SK-N-SH (cell line): ENCODE data around the gene SLC12A3. TPM values are rescaled to one million over a fixed set of nuclear protein-coding genes. Genes with fewer than 3 reads are reported as not detected.

ENCODE experiments used
- CTCF ChIA-PET: fragments of 300-600, 350-600 bp; formaldehyde crosslinking; extraction: SDS; loops from one replicate; lab custom pipeline; 2021; lab: Yijun Ruan, JAX
- POLR2A ChIA-PET: fragments of 350-600 bp; sonication (Branson Sonifier 250); formaldehyde crosslinking; extraction: SDS; loops from one replicate; lab custom pipeline; 2020; ENCODE audit warnings: antibody characterized with exemption, inconsistent platforms; lab: Yijun Ruan, JAX
- DNase-seq: peaks from one replicate; pipeline ENCODE4 v3.0.0; 2012
- H2AFZ ChIP-seq: fragments of 200-600 bp; sonication (generic); 2 replicates; pipeline ENCODE4 v1.8.1; 2016; ENCODE audit warnings: antibody characterized with exemption, mild to moderate bottlenecking, low read depth
- H3F3A ChIP-seq: fragments of 200-600 bp; sonication (generic); replicated peaks from 2 replicates; pipeline ENCODE3; 2016; ENCODE audit warnings: antibody characterized with exemption, mild to moderate bottlenecking; ENCODE audit not compliant: insufficient read depth
- H3K27ac ChIP-seq, 2 experiments: fragments of 200-500 bp in 1 of 2; fragments of 200-600 bp in 1 of 2; sonication (Bioruptor generic) in 1 of 2; sonication (generic), shearing (Covaris generic) in 1 of 2; 2 replicates each; pipeline versions ENCODE4 v1.5.1 to v1.6.1; 2014 to 2016; ENCODE audit warnings: low read depth in 2 of 2, inconsistent platforms in 1 of 2, low read length in 1 of 2, mild to moderate bottlenecking in 1 of 2, mixed read lengths in 1 of 2
- H3K27me3 ChIP-seq: fragments of 200-600 bp; sonication (generic), shearing (Covaris generic); 2 replicates; pipeline ENCODE4 v1.6.1; 2016; ENCODE audit warnings: mixed run types; ENCODE audit not compliant: insufficient read depth
- H3K36me3 ChIP-seq, 2 experiments: fragments of 200-500 bp in 1 of 2; fragments of 200-600 bp in 1 of 2; sonication (Bioruptor generic) in 1 of 2; sonication (generic) in 1 of 2; replicated peaks in 1 of 2; 2 replicates each; pipeline versions ENCODE3 to v1.5.1; 2014 to 2016; ENCODE audit warnings: low read length in 1 of 2, mild to moderate bottlenecking in 1 of 2; ENCODE audit not compliant: insufficient read depth in 2 of 2, control insufficient read depth in 1 of 2
- H3K4me1 ChIP-seq, 2 experiments: fragments of 200-500 bp in 1 of 2; fragments of 200-600 bp in 1 of 2; sonication (Bioruptor generic) in 1 of 2; sonication (generic), shearing (Covaris generic) in 1 of 2; 2 replicates each; pipeline versions ENCODE4 v1.5.1 to v1.6.1; 2014 to 2016; ENCODE audit warnings: low read depth in 1 of 2, low read length in 1 of 2, mixed run types in 1 of 2; ENCODE audit not compliant: insufficient read depth in 2 of 2, control insufficient read depth in 1 of 2
- H3K4me2 ChIP-seq: fragments of 200-600 bp; sonication (generic), shearing (Covaris generic); 2 replicates; pipeline ENCODE4 v1.6.1; 2017; ENCODE audit warnings: mixed run types
- H3K4me3 ChIP-seq, 2 experiments: fragments of 200-500 bp in 1 of 2; fragments of 200-600 bp in 1 of 2; sonication (Bioruptor generic) in 1 of 2; sonication (generic), shearing (Covaris generic) in 1 of 2; 2 replicates each; pipeline versions ENCODE4 v1.5.1 to v1.8.1; 2014 to 2016; ENCODE audit warnings: low read depth in 2 of 2, inconsistent platforms in 1 of 2, low read length in 1 of 2, mild to moderate bottlenecking in 1 of 2, mixed read lengths in 1 of 2, moderate library complexity in 1 of 2
- H3K79me2 ChIP-seq: fragments of 200-600 bp; sonication (generic); 2 replicates; pipeline ENCODE4 v1.8.1; 2017; ENCODE audit warnings: mild to moderate bottlenecking; ENCODE audit not compliant: insufficient read depth
- H3K9ac ChIP-seq: fragments of 200-600 bp; sonication (generic); 2 replicates; pipeline ENCODE4 v1.6.1; 2017; ENCODE audit warnings: mixed run types
- H3K9me2 ChIP-seq: fragments of 200-600 bp; sonication (generic); 2 replicates; pipeline ENCODE4 v1.6.1; 2017; ENCODE audit warnings: mixed run types
- H3K9me3 ChIP-seq: fragments of 200-600 bp; sonication (generic); 2 replicates; pipeline ENCODE4 v1.6.1; 2017; ENCODE audit warnings: mixed run types, mild to moderate bottlenecking, moderate library complexity
- H4K20me1 ChIP-seq: fragments of 200-600 bp; sonication (generic); 2 replicates; pipeline ENCODE4 v1.6.1; 2017; ENCODE audit warnings: mild to moderate bottlenecking, mixed run types; ENCODE audit not compliant: insufficient read depth
- ELF1 ChIP-seq: IDR thresholded peaks from 2 replicates; pipeline ENCODE4 v1.4.0; 2012
- EP300 ChIP-seq, 2 experiments: IDR thresholded peaks; 2 replicates each; pipeline versions ENCODE4 v1.4.0 to v1.6.1; 2012; ENCODE audit warnings: borderline replicate concordance in 1 of 2, low read depth in 1 of 2, low read length in 1 of 2
- EZH2phosphoT487 ChIP-seq: fragments of 200-600 bp; sonication (generic); IDR thresholded peaks from 2 replicates; pipeline ENCODE4 v1.6.1; 2017; ENCODE audit warnings: low read depth, mixed run types, mild to moderate bottlenecking, antibody characterized with exemption, moderate library complexity, borderline replicate concordance
- FOSL2 ChIP-seq: IDR thresholded peaks from 2 replicates; pipeline ENCODE4 v1.4.0; 2012; ENCODE audit warnings: low read depth, mild to moderate bottlenecking, moderate library complexity, borderline replicate concordance
- FOXJ3 ChIP-seq: sonication (generic); formaldehyde crosslinking; IDR thresholded peaks from 2 replicates; pipeline ENCODE4 v1.5.1; 2020; ENCODE audit warnings: mild to moderate bottlenecking, missing genetic modification reagents
- GATA2 ChIP-seq: sonication (generic); formaldehyde crosslinking; IDR thresholded peaks from 2 replicates; pipeline ENCODE4 v1.5.0; 2020; ENCODE audit warnings: mild to moderate bottlenecking, missing genetic modification reagents
- IRF3 ChIP-seq: fragments of 150-350 bp; IDR thresholded peaks from 2 replicates; pipeline ENCODE4 v1.6.1; 2016; ENCODE audit warnings: mild to moderate bottlenecking, low read depth, low read length
- MXI1 ChIP-seq: IDR thresholded peaks from 2 replicates; pipeline ENCODE4 v1.6.1; 2012; ENCODE audit warnings: mild to moderate bottlenecking, low read depth, low read length, improper control_type of control experiment
- NFIC ChIP-seq: IDR thresholded peaks from 2 replicates; pipeline ENCODE4 v1.4.0; 2012; ENCODE audit warnings: borderline replicate concordance
- RAD21 ChIP-seq: IDR thresholded peaks from 2 replicates; pipeline ENCODE4 v1.6.1; 2012; ENCODE audit warnings: mild to moderate bottlenecking, low read length
- RCOR1 ChIP-seq: fragments of 150-350 bp; IDR thresholded peaks from 2 replicates; pipeline ENCODE4 v1.6.1; 2017; ENCODE audit warnings: antibody characterized with exemption, low read length
- RFX5 ChIP-seq: IDR thresholded peaks from 2 replicates; pipeline ENCODE4 v1.6.1; 2012; ENCODE audit warnings: mild to moderate bottlenecking, improper control_type of control experiment, low read length
- RXRA ChIP-seq: IDR thresholded peaks from 2 replicates; pipeline ENCODE4 v1.4.0; 2012; ENCODE audit warnings: low read depth, mild to moderate bottlenecking, borderline replicate concordance
- SMC3 ChIP-seq: IDR thresholded peaks from 2 replicates; pipeline ENCODE4 v1.6.1; 2012; ENCODE audit warnings: low read depth, low read length, improper control_type of control experiment
- TCF12 ChIP-seq: IDR thresholded peaks from 2 replicates; pipeline ENCODE4 v1.4.0; 2012
- TEAD4 ChIP-seq: IDR thresholded peaks from 2 replicates; pipeline ENCODE4 v1.4.0; 2012; ENCODE audit warnings: mild to moderate bottlenecking, borderline replicate concordance; ENCODE audit not compliant: insufficient read depth
- USF1 ChIP-seq: IDR thresholded peaks from 2 replicates; pipeline ENCODE4 v1.4.0; 2012; ENCODE audit warnings: low read depth, borderline replicate concordance
- WGBS: methylation state at CpG from one replicate; pipeline ENCODE4 v1.1.6; 2017; ENCODE audit warnings: low lambda C conversion rate; 5-methylcytosine and 5-hydroxymethylcytosine counted together
- polyA plus RNA-seq, 3 experiments: library from polyadenylated mRNA; depleted of rRNA; stranded (reverse); fragments of >200 nt; gene quantifications; 2 replicates each; pipeline ENCODE4 v1.2.3, GENCODE V29; 2012

Gene SLC12A3
- polyA plus RNA-seq, 1 of the 3 experiments (the other 2 are of a cell fraction): not detected

GRCh38 chr16:56941856-56942331, 76.9 kb downstream of the SLC12A3 start:
- Histone ChIP-seq H3K79me2 (peaks cover 36% of the 10 kb centered on the region), H4K20me1 (peaks cover 53% of the 10 kb centered on the region), H3K36me3 (peaks cover 78 to 81% of the 10 kb centered on the region in 2 experiments), H3F3A (peaks cover 46% of the 10 kb centered on the region)
- POLR2A ChIA-PET: interaction anchor here (1.1 kb wide), 2 partner anchors 10 to 151 kb away, joined by 3 read pairs; no protein-coding TSS in a partner anchor
- TF ChIP-seq IRF3 (no peak), GATA2 (CRISPR knock-in tag) (no peak), FOXJ3 (CRISPR knock-in tag) (no peak), NFIC (no peak), USF1 (no peak), SMC3 (no peak), EP300 (IDR thresholded peaks at IDR 0.05; ENCODE audit: borderline replicate concordance in 1 of 2, low read depth in 1 of 2, low read length in 1 of 2) (no peak), RAD21 (no peak), RCOR1 (no peak), MXI1 (no peak)
- TF ChIP-seq, all 33 proteins: peak for 0
- Histone ChIP-seq H3K4me2 (no peak overlapping the region), H3K9me3 (no peaks in the 10 kb centered on the region), H3K9ac (no peak overlapping the region), H2AFZ (no peak overlapping the region), H3K4me3 (no peak overlapping the region), H3K27me3 (no peaks in the 10 kb centered on the region), H3K4me1 (peaks cover 0 to 4% of the 10 kb centered on the region in 2 experiments; a peak in 1 of 4 replicates), H3K27ac (no peak overlapping the region), H3K9me2 (no peaks in the 10 kb centered on the region)
- DNase-seq: no peak
- 80% methylated on average over 9 of the region's 9 CpGs for WGBS
- CTCF ChIA-PET: interaction anchor here (1.0 to 1.7 kb wide), 4 partner anchors 9 to 79 kb away, joined by 3 to 12 read pairs (median 6); no protein-coding TSS in a partner anchor

GRCh38 chr16:56943761-56944375, 78.9 kb downstream of the SLC12A3 start:
- no peaks in the 10 kb centered on the region for H3K9me3 ChIP-seq
- H3K9me2 ChIP-seq: no peaks in the 10 kb centered on the region
- 96% methylated on average over 6 of the region's 6 CpGs for WGBS
- H3K4me3 ChIP-seq: no peak overlapping the region
- H3F3A ChIP-seq: peaks cover 48% of the 10 kb centered on the region
- ChIA-PET CTCF (no interaction called here), POLR2A (interaction anchor here (0.8 to 1.1 kb wide), 2 partner anchors 10 to 13 kb away, joined by 3 to 4 read pairs; no protein-coding TSS in a partner anchor)
- H2AFZ ChIP-seq: no peak overlapping the region
- no peaks in the 10 kb centered on the region for H3K27me3 ChIP-seq
- no peak for DNase-seq
- H4K20me1 ChIP-seq: peaks cover 39% of the 10 kb centered on the region
- peaks cover 0 to 4% of the 10 kb centered on the region in 2 experiments; a peak in 1 of 4 replicates for H3K4me1 ChIP-seq
- peaks cover 61% of the 10 kb centered on the region in 2 experiments for H3K36me3 ChIP-seq
- H3K9ac ChIP-seq: no peak overlapping the region
- H3K27ac ChIP-seq: no peak overlapping the region
- H3K79me2 ChIP-seq: peaks cover 18% of the 10 kb centered on the region
- no peak overlapping the region for H3K4me2 ChIP-seq
- no peak for TF ChIP-seq RCOR1
- TF ChIP-seq SMC3: no peak
- TF ChIP-seq TEAD4: no peak
- no peak for TF ChIP-seq TCF12
- no peak for TF ChIP-seq RXRA
- no peak for TF ChIP-seq EZH2phosphoT487
- TF ChIP-seq GATA2 (CRISPR knock-in tag): no peak
- no peak for TF ChIP-seq RFX5
- TF ChIP-seq FOSL2: no peak
- TF ChIP-seq ELF1: no peak
